Astrocyte of the cerebellum (primary cell): Measurements from ENCODE around the gene MYMK.

Experiments used
- DNase-seq: peaks from one replicate; pipeline ENCODE4 v3.0.0-alpha.2; 2011; ENCODE audit warnings: low read depth
- H3K4me3 ChIP-seq: 2 replicates; pipeline ENCODE4 v1.5.1; 2011; ENCODE audit warnings: mild to moderate bottlenecking, low read depth, low read length, moderate library complexity
- CTCF ChIP-seq: IDR thresholded peaks from 2 replicates; pipeline ENCODE4 v1.5.1; 2012; ENCODE audit warnings: low read length, low read depth, moderate library complexity, mild to moderate bottlenecking; ENCODE audit errors: missing control alignments
- in situ Hi-C: cut with HindIII; loops from 2 replicates; pipeline ENCODE4 v1.10.0; 2017; ENCODE audit warnings: low sequenced_read_pairs

MYMK gene

GRCh38 chr9:133536080-133536479, 11.3 kb upstream of the MYMK start:
- DNase-seq = no peak

DNA sequence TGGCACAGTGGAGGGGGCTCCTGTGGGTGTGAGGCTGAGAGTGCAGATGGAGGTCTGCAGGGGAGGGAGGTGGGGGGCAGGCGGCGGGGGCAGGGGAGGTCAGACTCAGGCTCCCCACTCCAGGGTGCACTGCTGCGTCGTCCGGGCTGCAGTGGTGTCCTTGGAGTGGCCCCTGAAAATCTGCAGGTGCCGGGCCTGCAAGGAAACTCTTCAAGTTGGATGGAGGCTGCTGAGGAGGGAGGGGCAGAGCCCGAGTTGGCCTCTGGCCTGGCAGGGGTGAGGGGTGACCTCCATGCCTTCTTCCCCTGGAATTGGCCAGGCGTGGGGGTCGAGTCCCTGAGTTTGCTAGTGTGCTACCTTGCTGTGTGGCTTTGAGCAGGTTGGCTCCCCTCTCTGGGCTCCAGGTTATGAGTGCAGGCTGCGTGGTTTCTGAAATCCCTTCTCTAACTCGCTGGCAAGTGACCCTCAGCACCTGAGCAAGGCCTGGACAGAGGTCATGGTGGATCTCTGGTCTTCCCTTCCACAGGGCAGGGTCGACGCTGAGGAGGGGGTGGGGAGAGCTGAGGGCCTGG, 10.6 kb upstream of the MYMK start:
- no peak for DNase-seq
- H3K4me3 ChIP-seq = no peak overlapping the region
- in situ Hi-C loops = no loop called here
- no peak for TF ChIP-seq CTCF

More at GRCh38 chr9:133536080-133536479, 11.3 kb upstream of the MYMK start:
- no peak overlapping the region for H3K4me3 ChIP-seq
- in situ Hi-C loops = no loop called here
- no peak for TF ChIP-seq CTCF

DNA sequence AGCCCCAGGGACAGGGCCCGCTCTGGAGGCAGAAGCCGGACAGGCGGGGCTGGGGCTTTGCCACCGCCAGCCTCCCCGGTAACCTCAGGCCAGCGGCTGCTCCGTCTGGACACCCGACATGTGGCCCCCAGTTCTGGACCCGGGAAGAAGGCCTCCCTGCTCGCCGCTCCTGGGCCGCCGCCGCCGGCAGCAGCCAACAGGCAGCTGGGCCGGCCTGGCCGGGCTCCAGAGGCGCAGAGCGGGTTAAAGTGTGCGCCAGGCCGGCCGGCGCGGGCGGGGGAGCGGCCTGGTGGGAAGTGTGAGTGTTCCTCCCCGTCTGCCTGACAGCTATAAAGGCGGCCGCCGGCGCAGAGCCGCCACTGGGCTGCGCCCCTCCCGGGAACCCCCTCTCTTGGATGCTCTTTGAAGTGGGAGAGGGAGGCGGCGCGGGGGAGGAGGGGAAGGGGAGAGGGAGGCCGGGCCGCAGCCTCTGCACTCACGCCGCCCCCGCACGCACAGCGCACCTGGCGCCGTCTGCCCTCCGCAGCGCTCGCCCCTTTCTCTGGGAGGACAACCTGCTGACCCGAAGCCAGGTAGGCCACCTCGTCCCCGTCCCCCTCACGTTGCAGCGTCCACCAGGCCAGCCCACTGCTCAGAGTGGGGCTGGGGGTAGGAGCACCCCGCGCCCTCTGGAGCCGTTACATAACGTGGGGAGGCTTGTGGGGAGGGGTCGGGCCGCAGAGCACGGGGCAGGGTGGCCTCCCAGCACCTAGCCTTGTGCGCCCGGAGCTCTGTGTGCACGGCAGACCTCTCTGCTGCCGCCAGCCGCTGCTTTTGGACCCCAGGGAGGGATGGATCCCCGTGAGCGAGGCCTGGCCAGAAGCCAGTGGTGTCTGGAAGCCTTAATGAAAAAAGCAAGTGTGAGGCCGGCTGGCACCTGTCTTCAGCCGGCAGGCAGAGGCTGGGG, 9.9 kb upstream of the MYMK start, which contains the start of gene ADAMTSL2:
Gene ADAMTSL2 (plus strand): TSS at position 359 of the 946 bp plus-strand sequence. CDS start 2,009 bp downstream, outside the sequence.
- TF ChIP-seq CTCF = no peak
- no peak within 1 kb of the TSS for H3K4me3 ChIP-seq
- DNase-seq = peak; percentile 13
- in situ Hi-C loops = no loop called here

DNA sequence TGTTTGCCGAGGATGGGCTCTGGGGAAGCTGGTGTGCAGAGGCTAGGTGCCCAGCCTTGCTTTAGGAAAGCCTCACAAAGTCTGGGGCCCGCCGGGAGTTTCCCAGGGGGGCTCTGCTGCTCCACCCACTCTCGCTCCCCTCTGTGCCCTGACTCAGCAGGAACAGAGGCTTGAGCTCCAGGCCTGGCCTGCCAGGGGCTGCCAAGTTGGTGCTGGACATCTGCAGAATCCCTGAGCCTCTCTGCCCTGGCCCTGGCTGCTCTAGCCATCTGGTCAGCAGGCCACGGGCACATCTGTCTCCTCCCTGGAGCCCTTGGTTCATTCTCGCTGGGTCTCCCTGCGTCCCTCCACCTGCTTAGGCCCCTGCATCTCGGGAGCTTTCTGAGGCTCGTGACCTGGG, 9.1 kb upstream of the MYMK start:
- no peak overlapping the region for H3K4me3 ChIP-seq
- no peak for DNase-seq
- no peak for TF ChIP-seq CTCF
- in situ Hi-C loops = no loop called here

- no peak for DNase-seq
- peak; percentile 45 for TF ChIP-seq CTCF
- no peak overlapping the region for H3K4me3 ChIP-seq
- in situ Hi-C loops = no loop called here
Observed at GRCh38 chr9:133532937-133533668, 8.3 kb upstream of the MYMK start.

DNA sequence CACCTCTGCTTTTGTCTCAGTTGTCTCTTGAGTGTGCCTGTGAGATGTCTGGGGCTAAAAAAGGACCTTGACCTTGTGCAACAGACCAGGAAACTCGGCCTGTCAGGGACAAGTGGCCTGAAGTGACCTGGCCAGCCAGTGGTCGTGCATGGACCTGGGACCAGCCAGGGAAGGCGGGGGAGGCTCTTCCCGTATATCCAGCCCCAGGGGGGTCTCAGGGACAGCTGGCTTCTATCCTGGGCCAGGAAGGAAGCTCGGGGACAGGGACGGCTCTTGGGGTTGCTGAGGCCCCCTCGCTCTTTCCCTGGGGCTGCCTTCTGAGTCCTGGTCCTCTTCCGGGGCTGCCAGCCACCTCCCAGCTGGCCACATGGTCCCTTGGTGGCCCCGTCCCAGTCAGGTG, 6.5 kb upstream of the MYMK start:
- TF ChIP-seq CTCF = no peak
- in situ Hi-C loops = no loop called here
- no peak for DNase-seq
- H3K4me3 ChIP-seq = no peak overlapping the region
